H1 (cell line): Measurements from ENCODE around the gene DGKH. TPM values are rescaled to one million over a fixed set of nuclear protein-coding genes. Genes with fewer than 3 reads are reported as not detected.

Experiments
- CTCF ChIA-PET: fragments of 300-600 bp; sonication (Branson Sonifier 250); formaldehyde crosslinking; loops from one replicate; lab custom pipeline; 2021; ENCODE audit not compliant: partially characterized antibody; lab: Charles Lee
- POLR2A ChIA-PET: fragments of 300-600 bp; sonication (Branson Sonifier 250); formaldehyde crosslinking; loops from one replicate; lab custom pipeline; 2021; ENCODE audit warnings: inconsistent platforms; ENCODE audit not compliant: partially characterized antibody; lab: Charles Lee
- DNase-seq, 2 experiments: peaks; one replicate each; pipeline versions ENCODE4 v3.0.0 to v3.0.0-alpha.2; 2010 to 2022; ENCODE audit warnings: low spot score in 2 of 2, low read depth in 1 of 2, mixed read lengths in 1 of 2
- FAIRE-seq: peaks from 2 replicates; lab custom pipeline; 2011; peaks lifted over from hg19 to GRCh38; lab: Jason Lieb, UNC
- H2AFZ ChIP-seq: 2 replicates; pipeline ENCODE4 v1.8.1; 2012; ENCODE audit warnings: low read length, inconsistent platforms
- H2AK5ac ChIP-seq: 2 replicates; pipeline ENCODE4 v1.6.1; 2013; ENCODE audit warnings: low read depth, low read length
- H2BK120ac ChIP-seq: replicated peaks from 2 replicates; pipeline ENCODE3; 2013; ENCODE audit warnings: low read depth, low read length, inconsistent platforms
- H2BK12ac ChIP-seq: 2 replicates; pipeline ENCODE4 v1.6.1; 2013; ENCODE audit warnings: low read depth, low read length
- H2BK15ac ChIP-seq: 2 replicates; pipeline ENCODE4 v1.6.1; 2013; ENCODE audit warnings: low read length
- H2BK20ac ChIP-seq: 2 replicates; pipeline ENCODE4 v1.6.1; 2013; ENCODE audit warnings: low read length
- H2BK5ac ChIP-seq: 2 replicates; pipeline ENCODE4 v1.6.1; 2013; ENCODE audit warnings: low read depth, low read length
- H3K14ac ChIP-seq: 2 replicates; pipeline ENCODE4 v1.6.1; 2013; ENCODE audit warnings: inconsistent platforms; ENCODE audit not compliant: insufficient read length
- H3K18ac ChIP-seq: 2 replicates; pipeline ENCODE4 v1.6.1; 2013; ENCODE audit warnings: low read length; ENCODE audit errors: extremely low read depth
- H3K23ac ChIP-seq: 2 replicates; pipeline ENCODE4 v1.6.1; 2013; ENCODE audit warnings: inconsistent platforms; ENCODE audit not compliant: insufficient read length
- H3K23me2 ChIP-seq: 2 replicates; pipeline ENCODE4 v1.6.1; 2013; ENCODE audit warnings: low read depth, low read length
- H3K27ac ChIP-seq: 2 replicates; pipeline ENCODE4 v1.6.1; 2011; ENCODE audit warnings: low read depth, low read length, inconsistent platforms
- H3K27me3 ChIP-seq, 4 experiments: replicated peaks in 1 of 4; 1 replicate in 1 of 4; 2 replicates in 3 of 4; pipeline versions ENCODE4 v1.6.1 to v1.8.1; 2011 to 2013; ENCODE audit warnings: low read length in 3 of 4, mild to moderate bottlenecking in 3 of 4, inconsistent platforms in 2 of 4, mixed read lengths in 2 of 4, moderate library complexity in 1 of 4; ENCODE audit not compliant: control insufficient read depth in 3 of 4, insufficient read depth in 3 of 4; ENCODE audit errors: extremely low read depth in 1 of 4
- H3K36me3 ChIP-seq, 4 experiments: 2 replicates each; pipeline versions ENCODE4 v1.6.1 to v1.8.1; 2011 to 2013; ENCODE audit warnings: mild to moderate bottlenecking in 4 of 4, low read length in 3 of 4, moderate library complexity in 2 of 4, control low read depth in 1 of 4, inconsistent platforms in 1 of 4; ENCODE audit not compliant: insufficient read depth in 4 of 4, control insufficient read depth in 2 of 4
- H3K4ac ChIP-seq: replicated peaks from 2 replicates; pipeline ENCODE3; 2013; ENCODE audit warnings: low read length, low read depth, mixed read lengths, inconsistent platforms; ENCODE audit not compliant: insufficient read length
- H3K4me1 ChIP-seq, 4 experiments: replicated peaks in 1 of 4; 1 replicate in 1 of 4; 2 replicates in 3 of 4; pipeline versions ENCODE4 v1.6.1 to v1.8.1; 2011 to 2013; ENCODE audit warnings: low read length in 3 of 4, inconsistent platforms in 2 of 4, mixed read lengths in 1 of 4; ENCODE audit not compliant: insufficient read depth in 4 of 4, control insufficient read depth in 3 of 4
- H3K4me2 ChIP-seq, 2 experiments: 2 replicates each; pipeline versions ENCODE4 v1.6.1 to v1.8.1; 2011 to 2013; ENCODE audit warnings: low read depth in 2 of 2, low read length in 2 of 2, control low read depth in 1 of 2, inconsistent platforms in 1 of 2, mild to moderate bottlenecking in 1 of 2; ENCODE audit not compliant: insufficient read depth in 1 of 2
- H3K4me3 ChIP-seq, 4 experiments: fragments of 200-600, 300-600 bp in 1 of 4; sonication (generic), shearing (Covaris generic), sonication (Bioruptor Twin) in 1 of 4; 2 replicates each; pipeline versions ENCODE4 v1.5.1 to v1.8.1; 2011 to 2016; ENCODE audit warnings: low read length in 4 of 4, low read depth in 3 of 4, control low read depth in 2 of 4, inconsistent platforms in 2 of 4, mild to moderate bottlenecking in 2 of 4, mixed read lengths in 1 of 4, moderate library complexity in 1 of 4; ENCODE audit not compliant: insufficient read depth in 2 of 4; ENCODE audit errors: extremely low read depth in 1 of 4
- H3K56ac ChIP-seq: replicated peaks from 2 replicates; pipeline ENCODE3; 2013; ENCODE audit warnings: low read depth, mild to moderate bottlenecking, mixed read lengths, low read length, inconsistent platforms; ENCODE audit not compliant: insufficient read length
- H3K79me1 ChIP-seq: 2 replicates; pipeline ENCODE4 v1.6.1; 2013; ENCODE audit warnings: low read depth, low read length, control low read depth
- H3K79me2 ChIP-seq, 2 experiments: 2 replicates each; pipeline versions ENCODE4 v1.6.1 to v1.8.1; 2012 to 2013; ENCODE audit warnings: low read length in 2 of 2, mild to moderate bottlenecking in 2 of 2, inconsistent platforms in 1 of 2; ENCODE audit not compliant: insufficient read depth in 2 of 2, control insufficient read depth in 1 of 2
- H3K9ac ChIP-seq, 4 experiments: replicated peaks in 1 of 4; 1 replicate in 1 of 4; 2 replicates in 3 of 4; pipeline versions ENCODE4 v1.6.1 to v1.8.1; 2011 to 2013; ENCODE audit warnings: low read depth in 3 of 4, low read length in 3 of 4, control low read depth in 2 of 4, mild to moderate bottlenecking in 2 of 4, moderate library complexity in 2 of 4, inconsistent platforms in 1 of 4; ENCODE audit errors: extremely low read depth in 1 of 4
- H3K9me3 ChIP-seq, 2 experiments: 2 replicates each; pipeline versions ENCODE4 v1.6.1 to v1.8.1; 2012 to 2013; ENCODE audit warnings: mild to moderate bottlenecking in 2 of 2, moderate library complexity in 2 of 2, control low read depth in 1 of 2, inconsistent platforms in 1 of 2, low read depth in 1 of 2, low read length in 1 of 2, mixed read lengths in 1 of 2; ENCODE audit not compliant: insufficient read depth in 2 of 2
- H4K20me1 ChIP-seq, 2 experiments: replicated peaks in 1 of 2; 2 replicates each; pipeline versions ENCODE3 to v1.8.1; 2011 to 2013; ENCODE audit warnings: inconsistent platforms in 2 of 2, low read length in 2 of 2, mild to moderate bottlenecking in 1 of 2; ENCODE audit not compliant: insufficient read depth in 2 of 2, control insufficient read depth in 1 of 2
- H4K5ac ChIP-seq: 2 replicates; pipeline ENCODE4 v1.6.1; 2013; ENCODE audit warnings: low read length, low read depth, mixed read lengths, inconsistent platforms; ENCODE audit not compliant: insufficient read length
- H4K8ac ChIP-seq: 2 replicates; pipeline ENCODE4 v1.8.0; 2013; ENCODE audit warnings: mild to moderate bottlenecking, moderate library complexity, low read length, inconsistent platforms; ENCODE audit not compliant: insufficient read depth; ENCODE audit errors: extremely low read depth
- H4K91ac ChIP-seq: replicated peaks from 2 replicates; pipeline ENCODE3; 2013; ENCODE audit warnings: low read length, mixed read lengths, inconsistent platforms; ENCODE audit not compliant: insufficient read length
- CBX8 ChIP-seq: fragments of 300-800, 300-1000 bp; sonication (generic); IDR thresholded peaks from 2 replicates; pipeline ENCODE4 v1.7.1; 2016; ENCODE audit warnings: low read depth, low read length, borderline replicate concordance
- EZH2 ChIP-seq: fragments of 200-600 bp; sonication (generic); IDR thresholded peaks from 2 replicates; pipeline ENCODE4 v1.7.1; 2012; ENCODE audit warnings: low read depth, mild to moderate bottlenecking, moderate library complexity, low read length, inconsistent platforms; ENCODE audit not compliant: severe bottlenecking
- GTF2F1 ChIP-seq: IDR thresholded peaks from 2 replicates; pipeline ENCODE4 v1.6.1; 2012; ENCODE audit warnings: low read depth, low read length, improper control_type of control experiment, borderline replicate concordance
- KDM4A ChIP-seq: IDR thresholded peaks from one replicate; pipeline ENCODE4 v1.7.1; 2012; ENCODE audit warnings: low read depth, mild to moderate bottlenecking, moderate library complexity, low read length, inconsistent platforms; ENCODE audit not compliant: severe bottlenecking
- KDM5A ChIP-seq: fragments of 200-600 bp; IDR thresholded peaks from 2 replicates; pipeline ENCODE4 v1.7.1; 2012; ENCODE audit warnings: mild to moderate bottlenecking, low read length, inconsistent platforms, mixed read lengths
- POLR2A ChIP-seq, 2 experiments: IDR thresholded peaks; 1 replicate in 1 of 2; 2 replicates in 1 of 2; pipeline ENCODE4 v1.6.1; 2011; ENCODE audit warnings: low read depth in 2 of 2, low read length in 2 of 2, mild to moderate bottlenecking in 2 of 2; ENCODE audit errors: control extremely low read depth in 1 of 2
- POU5F1 ChIP-seq: IDR thresholded peaks from 2 replicates; pipeline ENCODE4 v1.6.1; 2011; ENCODE audit warnings: low read depth, mild to moderate bottlenecking, low read length, moderate library complexity
- SAP30 ChIP-seq: fragments of 300-600 bp; sonication (generic); IDR thresholded peaks from 2 replicates; pipeline ENCODE4 v1.7.1; 2012; ENCODE audit warnings: low read length, moderate library complexity, mild to moderate bottlenecking, inconsistent platforms; ENCODE audit not compliant: insufficient read depth, insufficient replicate concordance
- SIN3A ChIP-seq, 2 experiments: IDR thresholded peaks in 1 of 2; conservative IDR thresholded peaks in 1 of 2; 2 replicates each; pipeline ENCODE4 v1.6.1; 2011 to 2012; ENCODE audit warnings: low read length in 2 of 2, improper control_type of control experiment in 1 of 2, low read depth in 1 of 2, mild to moderate bottlenecking in 1 of 2
- SP2 ChIP-seq: IDR thresholded peaks from 2 replicates; pipeline ENCODE4 v1.6.1; 2012; ENCODE audit warnings: mild to moderate bottlenecking, low read length, inconsistent platforms
- SRF ChIP-seq: IDR thresholded peaks from 2 replicates; pipeline ENCODE4 v1.6.1; 2011; ENCODE audit warnings: mild to moderate bottlenecking, low read depth, low read length, moderate library complexity
- TCF12 ChIP-seq: IDR thresholded peaks from 2 replicates; pipeline ENCODE4 v1.6.1; 2011; ENCODE audit warnings: low read depth, mild to moderate bottlenecking, low read length
- WGBS, 2 experiments: shearing (Covaris generic) in 1 of 2; methylation state at CpG; one replicate each; pipeline versions ENCODE4 v1.1.6 to v1.1.7; 2013 to 2015; ENCODE audit warnings: low lambda C conversion rate in 2 of 2, mixed read lengths in 2 of 2, inconsistent platforms in 1 of 2, low coverage in 1 of 2, missing lambda C conversion rate in 1 of 2; ENCODE audit not compliant: insufficient replicate concordance in 2 of 2, insufficient coverage in 1 of 2, insufficient read length in 1 of 2; ENCODE audit errors: extremely low coverage in 1 of 2, missing lambda C conversion rate in 1 of 2; 5-methylcytosine and 5-hydroxymethylcytosine counted together
- polyA plus RNA-seq, 7 experiments: library from polyadenylated mRNA; depleted of rRNA in 3 of 7; stranded (reverse) in 5 of 7; unstranded in 2 of 7; fragments of >200 nt in 5 of 7; fragments of 200-250 nt in 2 of 7; gene quantifications; 1 replicate in 5 of 7; 2 replicates in 1 of 7; 4 replicates in 1 of 7; pipeline versions ENCODE4 v1.2.1 to v1.2.3, GENCODE V29; 2011 to 2013; ENCODE audit warnings: missing spikeins in 2 of 7, mixed read lengths in 2 of 7
- total RNA-seq: library from RNA; stranded (reverse); fragmentation: NEBNext Ultra II Directional; extraction: Animal tissue kit (Norgen Biotek cat#: 25700); gene quantifications from 2 replicates; pipeline ENCODE4 v1.2.1, GENCODE V29; 2021

DGKH gene
- total and polyA plus RNA-seq, 2 of the 8 experiments (the other 6 are each of a cell fraction or from before 2014, with no cell fraction given): 2.1 to 7.9 TPM

- H3K56ac ChIP-seq: no peak overlapping the region
- H4K20me1 ChIP-seq: no peaks in the 10 kb centered on the region
- no peaks in the 10 kb centered on the region; the same call in 1 of the 2 replicates for H3K23me2 ChIP-seq
- no peak overlapping the region for H4K91ac ChIP-seq
- H3K4ac ChIP-seq: no peak overlapping the region
- no peak overlapping the region for H3K23ac ChIP-seq
- peaks cover 3 to 5% (median 4%) of the 10 kb centered on the region in 4 experiments for H3K4me1 ChIP-seq
- H3K4me3 ChIP-seq: no peak overlapping the region
- no peaks in the 10 kb centered on the region for H3K79me1 ChIP-seq
- H2AK5ac ChIP-seq: no peak overlapping the region
- H3K4me2 ChIP-seq: no peak overlapping the region
- H3K18ac ChIP-seq: no peak overlapping the region
- ChIA-PET POLR2A (no interaction called here), CTCF (interaction anchor here (0.6 kb wide), 1 partner anchor 593 kb away, joined by 3 read pairs; no protein-coding TSS in a partner anchor)
- no peaks in the 10 kb centered on the region for H3K79me2 ChIP-seq
- H3K9me3 ChIP-seq: no peaks in the 10 kb centered on the region
- no peak overlapping the region for H2BK20ac ChIP-seq
- no peak overlapping the region for H3K27ac ChIP-seq
- no peak overlapping the region for H2BK120ac ChIP-seq
- H3K27me3 ChIP-seq: no peaks in the 10 kb centered on the region
- WGBS, 2 experiments: 89% methylated on average over 4 of the region's 4 CpGs; no CpG with 5 or more reads in 1 of the 2 experiments
- H2BK15ac ChIP-seq: no peak overlapping the region
- TF ChIP-seq POU5F1 (no peak), TCF12 (no peak), CBX8 (no peak), KDM4A (no peak), SIN3A (conservative IDR thresholded peaks at IDR 0.05 in 1 of 2, IDR thresholded peaks at IDR 0.05 in 1 of 2; ENCODE audit: low read depth in 1 of 2, low read length in 2 of 2) (no peak), POLR2A (IDR thresholded peaks at IDR 0.05; ENCODE audit: control extremely low read depth in 1 of 2, low read depth in 2 of 2, low read length in 2 of 2) (no peak), EZH2 (no peak), SP2 (no peak), SRF (no peak), KDM5A (no peak), GTF2F1 (no peak), SAP30 (no peak)
- no peak overlapping the region for H4K5ac ChIP-seq
- H2BK12ac ChIP-seq: no peak overlapping the region
- no peak for FAIRE-seq
- no peak overlapping the region for H2AFZ ChIP-seq
- no peak overlapping the region for H3K14ac ChIP-seq
- H4K8ac ChIP-seq: no peak overlapping the region
- H3K9ac ChIP-seq: no peak overlapping the region
- no peaks in the 10 kb centered on the region for H3K36me3 ChIP-seq
- H2BK5ac ChIP-seq: no peak overlapping the region
- DNase-seq: no peak
These were observed 39.4 kb upstream of the DGKH start for GRCh38 chr13:42009057-42009456.
